ENCODE data around the gene SPATA24.

DNA sequence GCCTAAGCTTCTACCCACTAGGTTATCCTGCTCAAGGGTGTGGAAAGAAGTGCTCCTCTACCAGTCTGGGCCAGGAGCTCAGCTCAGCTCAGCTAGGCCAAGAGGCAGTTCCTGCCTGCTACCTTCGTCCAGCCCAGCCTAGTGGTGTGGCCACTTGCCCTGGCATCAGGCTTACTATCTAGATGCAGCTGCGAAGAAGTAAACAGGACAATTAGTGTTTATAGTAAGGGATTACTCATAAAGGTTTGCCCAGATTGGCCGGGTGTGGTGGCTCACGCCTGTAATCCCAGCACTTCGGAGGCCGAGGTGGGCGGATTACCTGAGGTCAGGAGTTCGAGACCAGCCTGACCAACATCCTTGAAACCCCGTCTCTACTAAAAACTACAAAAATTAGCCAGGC lies 12.8 kb upstream of the SPATA24 start:
- TF ChIP-seq BHLHE40 (IDR thresholded peaks at IDR 0.05; ENCODE audit: low read depth, low read length) (no peak), KDM5A (IDR thresholded peaks at IDR 0.05) (no peak), JUN (IDR thresholded peaks at IDR 0.05) (no peak), RFX5 (IDR thresholded peaks at IDR 0.05) (no peak)
- TF ChIP-seq, protein P1, sequence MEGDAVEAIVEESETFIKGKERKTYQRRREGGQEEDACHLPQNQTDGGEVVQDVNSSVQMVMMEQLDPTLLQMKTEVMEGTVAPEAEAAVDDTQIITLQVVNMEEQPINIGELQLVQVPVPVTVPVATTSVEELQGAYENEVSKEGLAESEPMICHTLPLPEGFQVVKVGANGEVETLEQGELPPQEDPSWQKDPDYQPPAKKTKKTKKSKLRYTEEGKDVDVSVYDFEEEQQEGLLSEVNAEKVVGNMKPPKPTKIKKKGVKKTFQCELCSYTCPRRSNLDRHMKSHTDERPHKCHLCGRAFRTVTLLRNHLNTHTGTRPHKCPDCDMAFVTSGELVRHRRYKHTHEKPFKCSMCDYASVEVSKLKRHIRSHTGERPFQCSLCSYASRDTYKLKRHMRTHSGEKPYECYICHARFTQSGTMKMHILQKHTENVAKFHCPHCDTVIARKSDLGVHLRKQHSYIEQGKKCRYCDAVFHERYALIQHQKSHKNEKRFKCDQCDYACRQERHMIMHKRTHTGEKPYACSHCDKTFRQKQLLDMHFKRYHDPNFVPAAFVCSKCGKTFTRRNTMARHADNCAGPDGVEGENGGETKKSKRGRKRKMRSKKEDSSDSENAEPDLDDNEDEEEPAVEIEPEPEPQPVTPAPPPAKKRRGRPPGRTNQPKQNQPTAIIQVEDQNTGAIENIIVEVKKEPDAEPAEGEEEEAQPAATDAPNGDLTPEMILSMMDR (IDR thresholded peaks at IDR 0.05): no peak
- TF ChIP-seq, protein P2, sequence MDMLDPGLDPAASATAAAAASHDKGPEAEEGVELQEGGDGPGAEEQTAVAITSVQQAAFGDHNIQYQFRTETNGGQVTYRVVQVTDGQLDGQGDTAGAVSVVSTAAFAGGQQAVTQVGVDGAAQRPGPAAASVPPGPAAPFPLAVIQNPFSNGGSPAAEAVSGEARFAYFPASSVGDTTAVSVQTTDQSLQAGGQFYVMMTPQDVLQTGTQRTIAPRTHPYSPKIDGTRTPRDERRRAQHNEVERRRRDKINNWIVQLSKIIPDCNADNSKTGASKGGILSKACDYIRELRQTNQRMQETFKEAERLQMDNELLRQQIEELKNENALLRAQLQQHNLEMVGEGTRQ (IDR thresholded peaks at IDR 0.05): no peak
